Measurements from ENCODE around the gene NRP1.

DNA sequence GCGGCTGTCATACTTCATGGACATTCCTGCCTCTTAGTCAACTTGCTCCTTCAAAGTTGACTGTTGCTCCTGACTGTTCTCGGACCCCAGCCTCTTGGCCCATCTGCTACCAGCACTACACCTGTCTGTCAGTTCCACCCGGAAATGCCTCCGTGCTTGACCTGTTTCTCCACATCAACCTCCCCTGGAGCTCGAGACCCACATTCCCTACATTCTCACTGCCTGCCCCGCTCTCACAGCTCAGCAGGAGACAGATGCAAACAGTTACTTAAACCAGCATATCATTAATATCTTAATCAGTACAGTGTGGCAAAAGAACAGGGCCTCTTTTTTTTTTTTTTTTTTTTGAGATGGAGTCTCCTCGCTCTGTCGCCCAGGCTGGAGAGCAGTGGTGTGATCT, 174.3 kb downstream of the NRP1 start:
- TF ChIP-seq, protein P1, sequence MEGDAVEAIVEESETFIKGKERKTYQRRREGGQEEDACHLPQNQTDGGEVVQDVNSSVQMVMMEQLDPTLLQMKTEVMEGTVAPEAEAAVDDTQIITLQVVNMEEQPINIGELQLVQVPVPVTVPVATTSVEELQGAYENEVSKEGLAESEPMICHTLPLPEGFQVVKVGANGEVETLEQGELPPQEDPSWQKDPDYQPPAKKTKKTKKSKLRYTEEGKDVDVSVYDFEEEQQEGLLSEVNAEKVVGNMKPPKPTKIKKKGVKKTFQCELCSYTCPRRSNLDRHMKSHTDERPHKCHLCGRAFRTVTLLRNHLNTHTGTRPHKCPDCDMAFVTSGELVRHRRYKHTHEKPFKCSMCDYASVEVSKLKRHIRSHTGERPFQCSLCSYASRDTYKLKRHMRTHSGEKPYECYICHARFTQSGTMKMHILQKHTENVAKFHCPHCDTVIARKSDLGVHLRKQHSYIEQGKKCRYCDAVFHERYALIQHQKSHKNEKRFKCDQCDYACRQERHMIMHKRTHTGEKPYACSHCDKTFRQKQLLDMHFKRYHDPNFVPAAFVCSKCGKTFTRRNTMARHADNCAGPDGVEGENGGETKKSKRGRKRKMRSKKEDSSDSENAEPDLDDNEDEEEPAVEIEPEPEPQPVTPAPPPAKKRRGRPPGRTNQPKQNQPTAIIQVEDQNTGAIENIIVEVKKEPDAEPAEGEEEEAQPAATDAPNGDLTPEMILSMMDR (conservative IDR thresholded peaks at IDR 0.05 in 1 of 2, IDR thresholded peaks at IDR 0.05 in 1 of 2; ENCODE audit: extremely low read depth in 1 of 2, insufficient read depth in 1 of 2, low read depth in 1 of 2, low read length in 2 of 2): no peak
- no peak for TF ChIP-seq EZH2 (IDR thresholded peaks at IDR 0.05; ENCODE audit: borderline replicate concordance, low read length)

Measured in mammary epithelial cell (primary cell).